GM19372 (cell line): ENCODE data around the gene PDE4D.

Source experiments
- ATAC-seq: cut with Tn5 transposase; IDR thresholded peaks from one replicate; pipeline ENCODE4 v1.9.1; 2021; ENCODE audit warnings: mild to moderate bottlenecking, low read depth, moderate library complexity; ENCODE audit not compliant: unreplicated experiment

Gene PDE4D

DNA sequence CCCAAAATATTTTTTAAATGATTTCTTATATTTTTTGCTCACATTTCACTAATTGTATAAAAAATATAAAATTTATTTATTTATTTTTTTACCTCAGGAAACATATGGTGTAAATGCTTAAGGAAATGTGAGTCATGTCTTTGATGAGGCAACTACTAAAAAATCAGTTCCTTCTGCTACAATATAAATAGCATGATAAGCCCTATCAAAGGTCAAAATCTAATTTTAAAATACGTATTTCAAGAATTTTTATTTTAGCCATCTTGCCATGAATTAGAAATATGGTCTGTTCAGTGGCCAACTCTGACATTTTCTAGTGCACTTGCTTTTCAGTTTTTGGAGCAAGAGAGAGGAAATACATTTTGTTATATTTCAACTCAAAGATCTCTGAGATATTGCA lies 50.5 kb downstream of the PDE4D start:
- no peak for ATAC-seq

- ATAC-seq: no peak
Measured at GRCh38 chr5:59840200-59840601, 53.3 kb downstream of the PDE4D start.

GRCh38 chr5:59838989-59839388 lies 54.5 kb downstream of the PDE4D start:
- ATAC-seq: no peak

- ATAC-seq: no peak
Measured at GRCh38 chr5:59838067-59838466, 55.5 kb downstream of the PDE4D start.

DNA sequence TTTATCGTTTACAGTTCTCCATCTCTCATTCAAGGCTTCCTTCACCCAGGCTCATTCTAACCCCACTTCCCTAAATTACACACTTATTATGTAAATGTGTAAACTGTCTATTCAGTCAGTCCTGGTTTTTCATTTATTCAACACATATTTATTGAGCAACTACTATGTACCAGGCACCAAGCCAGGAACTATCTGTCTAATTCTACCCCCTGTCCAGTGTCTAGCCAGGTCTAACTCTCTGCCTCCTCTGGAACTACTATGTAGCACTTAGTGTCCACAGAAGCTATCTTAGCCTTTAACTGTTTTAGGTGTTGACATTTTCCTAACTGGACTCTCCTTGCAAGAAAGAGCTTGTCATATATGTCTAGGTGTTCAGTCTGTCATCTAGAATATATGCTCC lies 56.5 kb downstream of the PDE4D start:
- ATAC-seq: no peak

DNA sequence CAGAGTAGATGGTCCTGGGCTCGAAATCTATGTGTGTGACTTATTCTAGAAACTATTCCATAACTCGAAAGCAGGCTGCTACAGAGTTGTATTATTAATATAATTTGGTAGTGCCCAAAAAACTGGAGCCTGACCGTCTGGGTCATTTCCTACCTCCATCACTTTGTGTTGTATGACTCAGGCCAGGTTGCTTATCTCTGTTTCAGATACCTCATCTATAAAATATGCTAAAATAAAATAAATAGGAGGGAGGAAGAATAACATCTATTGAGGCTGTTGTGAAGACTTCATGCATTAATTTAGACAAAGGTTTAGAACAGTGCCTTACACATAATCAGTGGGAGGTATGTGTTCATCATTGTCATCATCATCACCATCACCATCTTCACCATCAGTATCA lies 57.7 kb downstream of the PDE4D start:
- no peak for ATAC-seq

DNA sequence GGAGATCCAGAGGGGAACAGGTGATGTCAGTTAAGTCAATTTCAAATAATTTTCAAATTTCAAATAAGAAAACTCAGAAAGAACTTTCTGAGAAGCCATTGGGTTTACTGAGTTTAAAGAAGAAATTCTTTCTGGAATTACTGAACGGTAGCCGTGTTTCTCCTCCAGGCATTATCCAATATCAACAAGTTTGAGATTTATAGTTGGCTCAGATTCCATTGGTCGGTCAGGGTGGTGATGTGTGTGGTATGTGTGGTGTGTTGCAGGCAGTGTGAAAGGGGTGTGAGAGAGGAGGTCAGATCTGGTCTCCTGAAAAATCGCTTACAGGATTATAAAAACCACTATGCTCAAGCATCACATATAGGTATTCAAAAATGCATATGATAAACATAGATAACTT lies 60.1 kb downstream of the PDE4D start:
- no peak for ATAC-seq

DNA sequence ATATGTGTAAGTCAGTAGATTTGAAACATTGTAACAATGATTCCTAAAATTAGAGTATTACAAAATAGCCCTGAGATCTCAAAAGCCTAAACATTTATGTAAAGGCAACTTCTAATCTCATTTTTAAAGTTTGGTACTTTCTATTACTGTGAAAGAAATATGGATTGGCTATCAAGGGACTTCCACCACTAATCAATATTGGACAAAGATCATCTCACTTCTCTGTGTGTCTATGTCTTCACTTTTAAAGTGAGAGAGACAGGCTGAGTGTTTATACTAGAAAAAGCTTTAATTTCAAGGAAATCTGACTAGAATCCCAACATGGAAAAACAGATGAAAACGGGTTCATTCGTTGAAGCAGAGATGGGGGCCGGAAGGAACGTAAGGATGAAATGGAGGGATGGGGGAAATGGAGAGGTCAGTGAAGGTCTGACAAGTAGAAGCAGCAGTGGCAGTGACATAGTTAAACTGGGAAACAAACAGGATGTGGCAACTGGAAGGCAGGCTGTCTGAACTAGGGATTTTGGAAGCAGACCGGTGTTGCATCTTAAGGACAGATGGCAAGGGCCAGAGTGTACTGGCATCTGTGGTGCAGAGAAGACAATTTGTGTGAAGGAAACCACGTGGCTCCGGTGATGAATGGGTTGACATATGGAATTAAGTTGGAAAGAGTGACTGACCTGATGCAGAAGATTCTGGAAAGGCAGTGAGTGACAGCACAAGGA lies 60.8 kb downstream of the PDE4D start:
- no peak for ATAC-seq

GRCh38 chr5:59831326-59832010 lies 62.1 kb downstream of the PDE4D start:
- no peak for ATAC-seq

DNA sequence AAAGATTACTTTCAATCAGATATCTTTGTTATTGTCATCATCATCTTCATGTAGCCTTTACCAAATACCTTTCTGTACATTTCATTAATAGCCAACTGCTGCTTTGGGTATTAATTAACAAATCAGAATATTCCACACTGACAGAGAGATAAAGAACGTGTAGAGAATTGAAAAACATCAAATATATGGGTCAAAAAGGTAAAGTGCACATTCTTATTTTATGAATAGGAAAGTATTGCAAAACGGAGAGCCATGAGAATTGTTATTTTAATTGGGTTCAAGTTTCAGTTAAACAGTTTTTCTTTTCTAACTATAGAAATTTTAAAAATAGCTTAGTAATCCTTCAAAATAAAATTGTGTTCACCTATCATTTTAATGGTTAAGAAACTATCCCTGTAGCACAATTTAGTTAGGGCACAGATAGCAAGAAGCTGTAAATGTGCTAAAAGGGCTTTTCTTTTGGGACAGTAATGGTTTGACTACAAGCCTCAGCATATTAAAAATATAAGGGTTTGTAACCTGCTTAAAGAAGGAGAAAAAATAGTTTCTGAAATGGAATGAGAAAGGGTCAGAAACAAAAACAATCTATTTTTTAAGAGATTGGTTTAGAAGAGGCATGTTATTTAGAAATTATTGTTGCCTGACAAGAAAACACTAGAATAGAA lies 62.9 kb downstream of the PDE4D start:
- ATAC-seq: no peak

DNA sequence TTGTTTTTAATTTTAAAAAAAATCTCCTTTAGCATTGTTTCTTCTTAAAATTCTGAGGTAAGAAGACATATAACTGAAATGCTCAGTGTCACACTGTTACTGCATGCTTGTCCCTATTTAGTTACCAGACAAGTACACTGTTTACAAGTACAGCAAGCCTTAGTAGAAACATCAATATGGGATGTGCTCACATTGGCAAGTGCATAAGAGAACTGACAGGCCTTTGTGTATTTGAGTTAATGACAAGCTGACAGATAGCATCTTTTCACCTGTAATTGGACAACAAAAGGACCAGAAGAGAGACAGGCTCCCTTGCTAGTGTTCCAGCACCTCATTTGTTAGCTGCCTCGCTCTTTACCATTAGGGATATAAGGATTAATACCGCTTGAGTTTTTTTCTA lies 63.6 kb downstream of the PDE4D start:
- no peak for ATAC-seq

- ATAC-seq: no peak
Measured at GRCh38 chr5:59829386-59829785, 64.1 kb downstream of the PDE4D start.

- no peak for ATAC-seq
Measured at GRCh38 chr5:59828623-59829022, 64.9 kb downstream of the PDE4D start.

- ATAC-seq: no peak
Measured at GRCh38 chr5:59826996-59827395, 66.5 kb downstream of the PDE4D start.

DNA sequence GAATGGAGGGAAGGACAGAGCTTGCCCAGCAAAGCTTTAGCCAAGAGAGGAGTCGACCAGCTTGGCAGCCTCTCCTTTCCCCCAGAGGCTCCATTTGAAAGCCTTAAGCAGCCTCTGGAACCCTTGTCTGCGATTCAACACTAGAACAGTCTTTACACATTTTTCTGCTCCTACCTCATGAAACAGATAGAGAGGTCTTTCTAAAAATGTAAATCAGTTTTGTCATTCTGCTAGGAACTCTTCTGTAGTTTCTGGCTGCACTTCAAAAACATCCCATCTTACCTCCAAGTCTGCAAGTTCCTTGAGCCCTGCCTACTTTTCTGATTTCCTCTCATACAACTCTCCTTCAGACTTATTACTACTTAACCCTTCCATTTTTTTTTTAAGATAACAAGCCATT lies 70.1 kb downstream of the PDE4D start:
- ATAC-seq: no peak

DNA sequence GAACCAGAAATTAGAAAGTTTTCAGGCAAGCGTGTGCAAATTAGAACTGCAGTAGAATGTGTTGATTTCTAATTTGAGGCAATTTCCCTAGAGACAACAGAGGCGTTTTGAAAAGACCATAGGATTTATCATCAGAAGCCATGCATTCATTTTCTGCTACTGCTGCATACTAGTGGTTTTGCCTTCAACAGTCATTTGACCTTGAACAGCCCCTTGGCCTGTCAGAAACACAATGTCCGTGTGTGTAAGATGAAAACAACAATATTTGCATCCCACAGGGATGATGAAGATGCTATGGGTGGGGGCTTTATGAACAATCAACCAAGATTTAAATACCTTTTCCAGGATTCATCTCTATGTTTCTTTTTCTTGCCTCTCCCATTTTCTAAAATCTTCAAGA lies 73.7 kb downstream of the PDE4D start:
- ATAC-seq: no peak

DNA sequence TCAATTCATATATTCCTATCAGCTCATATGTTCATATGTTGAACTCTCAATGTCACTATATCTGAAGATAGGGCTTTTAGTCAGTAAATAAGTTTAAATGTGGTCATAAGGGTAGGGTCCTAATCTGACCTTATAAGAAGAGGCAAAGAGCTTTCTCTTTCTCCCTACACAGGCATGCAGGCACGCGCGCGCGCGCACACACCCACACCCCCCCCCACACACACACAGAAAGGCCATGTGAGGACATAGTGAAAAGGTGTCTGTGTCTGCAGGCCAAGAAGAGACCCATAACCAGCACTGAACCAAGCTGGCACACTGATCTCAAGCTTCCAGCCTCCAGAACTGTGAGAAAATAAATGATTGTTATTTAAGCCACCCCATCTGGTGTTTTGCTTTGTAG lies 76.0 kb downstream of the PDE4D start:
- no peak for ATAC-seq

DNA sequence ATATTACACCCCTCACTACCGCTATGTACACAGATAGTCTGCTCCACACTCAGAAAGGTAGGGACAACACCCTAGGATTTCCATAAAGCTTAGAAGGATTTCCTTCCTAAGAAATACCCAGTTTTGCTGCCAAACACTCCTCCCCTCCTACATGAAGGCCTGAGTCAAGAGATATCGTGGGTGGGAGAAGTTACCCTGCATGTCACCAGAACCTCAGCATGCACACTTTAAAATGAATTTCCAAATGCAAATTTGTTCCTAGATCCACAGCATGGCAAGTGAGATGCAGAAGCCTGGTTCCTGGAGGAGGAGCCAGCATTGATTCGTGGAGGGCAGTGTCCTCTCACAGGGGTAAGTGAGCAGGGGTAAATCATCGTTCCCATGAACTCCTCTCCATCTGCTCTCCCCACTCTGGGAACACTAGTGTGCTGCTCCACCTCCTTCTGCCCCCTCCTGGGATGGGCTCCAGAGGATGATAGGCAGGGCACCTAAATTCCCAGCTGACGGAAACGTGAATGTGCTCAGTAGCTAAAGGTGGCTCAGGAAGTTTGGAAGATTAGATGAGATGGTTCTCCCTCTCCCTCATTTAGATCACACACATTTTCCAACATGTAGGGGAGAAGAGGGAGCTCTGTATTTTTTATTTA lies 76.7 kb downstream of the PDE4D start:
- ATAC-seq: no peak

GRCh38 chr5:59814537-59814872 lies 79.0 kb downstream of the PDE4D start:
- ATAC-seq: no peak

DNA sequence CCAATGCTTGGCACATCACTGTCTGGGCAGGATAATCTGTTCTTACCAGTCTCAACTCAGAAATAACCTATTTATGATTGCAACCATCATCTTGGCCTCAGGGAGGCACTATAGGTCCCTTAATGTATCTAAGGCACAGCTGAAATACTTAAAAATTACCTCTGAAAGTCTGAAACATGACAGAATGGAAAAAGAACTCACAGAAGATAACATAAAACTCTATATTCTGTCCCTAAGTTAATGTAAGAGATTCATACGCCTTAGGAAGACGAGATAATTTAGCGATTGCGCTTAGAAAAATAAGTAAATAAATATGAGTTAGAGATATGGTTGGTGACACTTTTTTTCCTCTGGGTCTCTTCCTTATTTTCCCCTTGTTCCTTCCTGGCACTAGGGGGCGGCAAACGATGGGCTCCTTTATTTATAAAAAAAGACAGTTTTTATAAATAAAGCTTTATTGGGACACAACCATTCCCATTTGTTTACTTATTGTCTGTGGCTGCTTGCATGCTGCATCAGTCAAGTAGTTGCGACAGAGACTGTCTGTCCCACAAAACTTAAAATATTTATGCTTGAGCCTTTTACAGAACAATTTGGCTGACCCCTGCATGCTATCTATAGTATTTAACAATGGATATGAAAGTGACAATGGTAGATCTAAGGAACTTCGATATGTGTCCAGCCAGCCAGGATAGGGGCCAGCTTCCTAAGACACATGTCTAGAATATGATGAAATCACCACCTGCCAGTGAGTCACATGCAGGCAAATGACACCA lies 79.6 kb downstream of the PDE4D start:
- no peak for ATAC-seq

DNA sequence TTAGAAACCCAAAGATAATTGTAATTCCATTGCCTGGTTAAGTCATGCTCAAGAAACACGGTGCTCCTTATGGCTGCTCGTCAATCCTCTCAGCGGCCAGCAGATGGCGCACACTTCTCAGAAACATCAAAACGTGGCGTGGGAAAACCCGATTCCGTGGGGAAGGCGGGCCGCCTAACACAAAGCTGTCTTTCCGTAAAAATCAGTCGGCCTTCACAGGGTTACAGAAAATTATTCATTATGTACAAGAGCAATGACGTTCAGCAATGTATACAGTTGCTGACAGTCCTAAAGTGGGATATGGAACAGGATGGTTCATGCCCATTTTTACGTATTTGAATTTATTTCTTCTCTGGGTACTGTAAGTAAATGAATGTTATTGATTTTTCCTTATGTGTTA lies 83.5 kb downstream of the PDE4D start:
- no peak for ATAC-seq
